ENCODE results near the gene MSRB1.
"Not testable (repeated sequence)": the region's sequence is repeated elsewhere in the genome, so short reads cannot be mapped to it uniquely, and the experiment has no call there.

The MSRB1 gene

GRCh38 chr16:1978476-1979120 is 35.6 kb upstream of the MSRB1 start:
- DNase-seq, result no peak

GRCh38 chr16:1977875-1978268 is 34.9 kb upstream of the MSRB1 start:
- DNase-seq, result no peak

- DNase-seq, result no peak
Measured at GRCh38 chr16:1976951-1977874, 34.2 kb upstream of the MSRB1 start.

GRCh38 chr16:1976216-1976520 is 33.2 kb upstream of the MSRB1 start:
- no peak for DNase-seq

- no peak for DNase-seq
Measured at GRCh38 chr16:1975432-1976215, 32.6 kb upstream of the MSRB1 start.

- no peak for DNase-seq
Measured at GRCh38 chr16:1974157-1975070, 31.4 kb upstream of the MSRB1 start.

- no peak for DNase-seq
Measured at GRCh38 chr16:1973461-1974156, 30.6 kb upstream of the MSRB1 start.

GRCh38 chr16:1972490-1972877 is 29.5 kb upstream of the MSRB1 start:
- no peak for DNase-seq

- peak; percentile 96 to 97 for DNase-seq
Measured at GRCh38 chr16:1971796-1972489, 28.9 kb upstream of the MSRB1 start, which contains the start of gene TBL3. TBL3 (plus strand) TSS chr16:1972053; CDS start chr16:1972165, 112 bp downstream.

- DNase-seq, result no peak
Measured at GRCh38 chr16:1968146-1968953, 25.4 kb upstream of the MSRB1 start.

GRCh38 chr16:1966460-1966859 is 23.5 kb upstream of the MSRB1 start, which contains the start of gene RNF151:
RNF151 (plus strand) TSS chr16:1966856; CDS start chr16:1966882, 26 bp downstream.
- DNase-seq, result no peak

- peak in 1 of 2 donors; percentile 21 for DNase-seq
Measured at GRCh38 chr16:1965396-1966001, 22.5 kb upstream of the MSRB1 start.

- peak; percentile 99 for DNase-seq
Measured at GRCh38 chr16:1964506-1965395, 21.8 kb upstream of the MSRB1 start, which contains the start of gene RPS2. RPS2 (minus strand) TSS chr16:1964826; CDS start chr16:1964625, 201 bp downstream.

GRCh38 chr16:1963806-1964505 is 21.0 kb upstream of the MSRB1 start:
- DNase-seq, result peak; percentile 36 to 57

- not testable (repeated sequence) for DNase-seq
Measured at GRCh38 chr16:1962161-1963153, 19.5 kb upstream of the MSRB1 start.

GRCh38 chr16:1961651-1962067 is 18.7 kb upstream of the MSRB1 start:
- DNase-seq, result peak in 1 of 2 donors; percentile 22

Measured in CD4-positive, alpha-beta T cell treated with Interleukin-4 for 1 hour (primary cell).